Astrocyte (in vitro differentiated cells and primary cell): ENCODE measurements around the gene ZFYVE21. TPM values are rescaled to one million over a fixed set of nuclear protein-coding genes. Genes with fewer than 3 reads are reported as not detected.

ENCODE experiments used
- DNase-seq: peaks from one replicate; pipeline ENCODE4 v3.0.0-alpha.2; 2010; ENCODE audit warnings: low read depth
- FAIRE-seq: peaks from 2 replicates; lab custom pipeline; 2011; peaks lifted over from hg19 to GRCh38; lab: Jason Lieb, UNC
- H2AFZ ChIP-seq: 2 replicates; pipeline ENCODE4 v1.6.0; 2012; ENCODE audit warnings: low read depth, low read length, inconsistent platforms
- H3K27ac ChIP-seq: 2 replicates; pipeline ENCODE4 v1.5.1; 2011; ENCODE audit warnings: low read depth, low read length, inconsistent platforms
- H3K27me3 ChIP-seq: 2 replicates; pipeline ENCODE4 v1.6.0; 2011; ENCODE audit warnings: low read length, inconsistent platforms; ENCODE audit not compliant: insufficient read depth
- H3K36me3 ChIP-seq: 2 replicates; pipeline ENCODE4 v1.5.1; 2011; ENCODE audit warnings: low read length, inconsistent platforms; ENCODE audit not compliant: insufficient read depth
- H3K4me1 ChIP-seq: 2 replicates; pipeline ENCODE4 v1.5.1; 2011; ENCODE audit warnings: low read length, inconsistent platforms; ENCODE audit not compliant: insufficient read depth
- H3K4me2 ChIP-seq: 2 replicates; pipeline ENCODE4 v1.6.0; 2012; ENCODE audit warnings: low read length, inconsistent platforms
- H3K4me3 ChIP-seq: 2 replicates; pipeline ENCODE4 v1.5.1; 2011; ENCODE audit warnings: low read depth, mild to moderate bottlenecking, low read length, inconsistent platforms; ENCODE audit not compliant: insufficient read depth
- H3K79me2 ChIP-seq: 2 replicates; pipeline ENCODE4 v1.6.0; 2012; ENCODE audit warnings: mild to moderate bottlenecking, low read length, inconsistent platforms; ENCODE audit not compliant: insufficient read depth
- H3K9ac ChIP-seq: 2 replicates; pipeline ENCODE4 v1.6.0; 2012; ENCODE audit warnings: mild to moderate bottlenecking, low read length, inconsistent platforms
- H3K9me3 ChIP-seq: 2 replicates; pipeline ENCODE4 v1.5.1; 2012; ENCODE audit warnings: low read depth, mild to moderate bottlenecking, low read length, inconsistent platforms; ENCODE audit not compliant: insufficient read depth
- H4K20me1 ChIP-seq: 2 replicates; pipeline ENCODE4 v1.6.0; 2012; ENCODE audit warnings: low read length, inconsistent platforms; ENCODE audit not compliant: insufficient read depth
- H3K27ac Mint-ChIP-seq: one replicate; pipeline ENCODE4 v1.8.0; 2021; ENCODE audit warnings: mild to moderate bottlenecking, mixed read lengths; ENCODE audit not compliant: unreplicated experiment
- H3K27me3 Mint-ChIP-seq: one replicate; pipeline ENCODE4 v1.8.0; 2021; ENCODE audit warnings: low read depth, mixed read lengths; ENCODE audit not compliant: unreplicated experiment
- H3K36me3 Mint-ChIP-seq: one replicate; pipeline ENCODE4 v1.8.0; 2021; ENCODE audit warnings: low read depth, mixed read lengths; ENCODE audit not compliant: unreplicated experiment
- H3K4me1 Mint-ChIP-seq: one replicate; pipeline ENCODE4 v1.8.0; 2021; ENCODE audit warnings: low read depth, mixed read lengths; ENCODE audit not compliant: unreplicated experiment
- H3K4me3 Mint-ChIP-seq: one replicate; pipeline ENCODE4 v1.8.0; 2021; ENCODE audit warnings: mild to moderate bottlenecking, moderate library complexity, mixed read lengths; ENCODE audit not compliant: unreplicated experiment
- H3K9me3 Mint-ChIP-seq: one replicate; pipeline ENCODE4 v1.8.0; 2021; ENCODE audit warnings: mild to moderate bottlenecking, mixed read lengths; ENCODE audit not compliant: unreplicated experiment
- EZH2 ChIP-seq: IDR thresholded peaks from 2 replicates; pipeline ENCODE4 v1.6.1; 2012; ENCODE audit warnings: mild to moderate bottlenecking, low read length, inconsistent platforms; ENCODE audit not compliant: insufficient read depth
- total RNA-seq: library from RNA; stranded (reverse); gene quantifications from 2 replicates; pipeline ENCODE4 v1.2.1, GENCODE V29; 2021
- TF ChIP-seq, protein P1 (sequence below): IDR thresholded peaks from 2 replicates; pipeline ENCODE4 v1.5.1; 2011; ENCODE audit warnings: low read depth, mild to moderate bottlenecking, inconsistent platforms, low read length, moderate library complexity; ENCODE audit not compliant: insufficient read depth

ZFYVE21 gene
- total RNA-seq, 1 donor from 2014 or later = 41.7 TPM

DNA sequence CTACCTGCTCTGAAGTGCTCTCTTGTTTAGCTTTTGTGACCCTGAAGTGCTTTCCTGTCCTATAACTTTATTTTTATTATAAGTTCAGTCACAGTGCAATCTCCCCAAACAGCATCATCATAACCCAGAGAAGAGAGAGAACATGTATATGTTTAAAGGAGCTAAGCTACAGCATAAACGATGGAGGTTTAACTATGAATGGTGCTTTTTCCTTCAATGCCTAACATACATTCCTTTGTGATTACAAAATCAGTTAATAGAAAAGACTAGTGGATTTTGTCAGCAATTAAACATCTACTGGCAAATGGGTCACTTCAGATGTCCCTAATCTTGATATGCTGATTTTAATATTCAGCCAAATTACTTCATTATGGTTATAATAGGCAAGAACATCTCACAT is 46.4 kb downstream of the ZFYVE21 start:
- DNase-seq = peak; percentile 14
- H3K4me2 ChIP-seq = no peak overlapping the region
- H3K79me2 ChIP-seq = no peaks in the 10 kb centered on the region
- Mint-ChIP-seq H3K36me3 (peaks cover 3% of the 10 kb centered on the region), H3K4me3 (no peak overlapping the region), H3K9me3 (no peaks in the 10 kb centered on the region), H3K4me1 (peaks cover 10% of the 10 kb centered on the region), H3K27me3 (no peaks in the 10 kb centered on the region), H3K27ac (no peak overlapping the region)
- FAIRE-seq = no peak
- no peak overlapping the region for H2AFZ ChIP-seq
- H3K27me3 ChIP-seq = no peaks in the 10 kb centered on the region
- H3K36me3 ChIP-seq = no peaks in the 10 kb centered on the region
- H3K4me3 ChIP-seq = no peak overlapping the region
- H4K20me1 ChIP-seq = no peaks in the 10 kb centered on the region
- no peak overlapping the region for H3K9ac ChIP-seq
- TF ChIP-seq, protein P1, sequence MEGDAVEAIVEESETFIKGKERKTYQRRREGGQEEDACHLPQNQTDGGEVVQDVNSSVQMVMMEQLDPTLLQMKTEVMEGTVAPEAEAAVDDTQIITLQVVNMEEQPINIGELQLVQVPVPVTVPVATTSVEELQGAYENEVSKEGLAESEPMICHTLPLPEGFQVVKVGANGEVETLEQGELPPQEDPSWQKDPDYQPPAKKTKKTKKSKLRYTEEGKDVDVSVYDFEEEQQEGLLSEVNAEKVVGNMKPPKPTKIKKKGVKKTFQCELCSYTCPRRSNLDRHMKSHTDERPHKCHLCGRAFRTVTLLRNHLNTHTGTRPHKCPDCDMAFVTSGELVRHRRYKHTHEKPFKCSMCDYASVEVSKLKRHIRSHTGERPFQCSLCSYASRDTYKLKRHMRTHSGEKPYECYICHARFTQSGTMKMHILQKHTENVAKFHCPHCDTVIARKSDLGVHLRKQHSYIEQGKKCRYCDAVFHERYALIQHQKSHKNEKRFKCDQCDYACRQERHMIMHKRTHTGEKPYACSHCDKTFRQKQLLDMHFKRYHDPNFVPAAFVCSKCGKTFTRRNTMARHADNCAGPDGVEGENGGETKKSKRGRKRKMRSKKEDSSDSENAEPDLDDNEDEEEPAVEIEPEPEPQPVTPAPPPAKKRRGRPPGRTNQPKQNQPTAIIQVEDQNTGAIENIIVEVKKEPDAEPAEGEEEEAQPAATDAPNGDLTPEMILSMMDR = no peak
- no peak for TF ChIP-seq EZH2
- no peak overlapping the region for H3K27ac ChIP-seq
- H3K4me1 ChIP-seq = no peaks in the 10 kb centered on the region
- H3K9me3 ChIP-seq = no peaks in the 10 kb centered on the region

DNA sequence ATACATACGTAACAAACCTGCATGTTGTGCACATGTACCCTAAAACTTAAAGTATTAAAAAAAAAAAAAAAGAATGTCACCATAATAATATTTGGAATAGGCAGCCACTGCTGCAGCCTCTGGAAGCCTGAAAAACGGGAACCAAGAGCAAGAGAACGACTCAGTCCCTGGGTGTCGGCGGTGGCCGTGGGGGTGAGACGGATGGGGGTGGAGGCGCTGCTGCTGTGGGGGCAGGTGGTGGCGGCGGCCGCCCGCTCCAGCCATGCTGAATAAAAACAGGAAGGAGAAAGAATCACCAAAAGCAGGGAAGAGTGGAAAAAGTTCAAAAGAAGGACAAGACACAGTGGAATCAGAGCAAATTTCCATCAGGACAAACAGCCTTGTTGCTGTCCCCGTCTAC is 46.9 kb downstream of the ZFYVE21 start:
- no peak overlapping the region for H3K4me3 ChIP-seq
- FAIRE-seq = no peak

More for the DNA sequence above, 46.9 kb downstream of the ZFYVE21 start:
- no peaks in the 10 kb centered on the region for H4K20me1 ChIP-seq
- H3K27ac Mint-ChIP-seq = no peak overlapping the region
- no peaks in the 10 kb centered on the region for H3K9me3 Mint-ChIP-seq
- no peaks in the 10 kb centered on the region for H3K9me3 ChIP-seq
- no peak for DNase-seq
- H3K27ac ChIP-seq = no peak overlapping the region
- no peaks in the 10 kb centered on the region for H3K36me3 ChIP-seq
- no peaks in the 10 kb centered on the region for H3K79me2 ChIP-seq
- no peak overlapping the region for H3K4me2 ChIP-seq
- H2AFZ ChIP-seq = no peak overlapping the region
- H3K4me1 Mint-ChIP-seq = peaks cover 10% of the 10 kb centered on the region
- H3K36me3 Mint-ChIP-seq = peaks cover 3% of the 10 kb centered on the region
- H3K27me3 ChIP-seq = no peaks in the 10 kb centered on the region
- TF ChIP-seq, protein P1 = no peak
- TF ChIP-seq EZH2 = no peak
- H3K9ac ChIP-seq = no peak overlapping the region
- no peaks in the 10 kb centered on the region for H3K4me1 ChIP-seq
- no peaks in the 10 kb centered on the region for H3K27me3 Mint-ChIP-seq
- H3K4me3 Mint-ChIP-seq = no peak overlapping the region
